Measurements from ENCODE around the gene HMGN2. TPM values are rescaled to one million over a fixed set of nuclear protein-coding genes. Genes with fewer than 3 reads are reported as not detected.

The HMGN2 gene
- total and polyA plus RNA-seq, 10 of the 15 experiments (the other 5 are each of a cell fraction or from before 2014, with no cell fraction given), result 249 to 2,682 (median 694) TPM

DNA sequence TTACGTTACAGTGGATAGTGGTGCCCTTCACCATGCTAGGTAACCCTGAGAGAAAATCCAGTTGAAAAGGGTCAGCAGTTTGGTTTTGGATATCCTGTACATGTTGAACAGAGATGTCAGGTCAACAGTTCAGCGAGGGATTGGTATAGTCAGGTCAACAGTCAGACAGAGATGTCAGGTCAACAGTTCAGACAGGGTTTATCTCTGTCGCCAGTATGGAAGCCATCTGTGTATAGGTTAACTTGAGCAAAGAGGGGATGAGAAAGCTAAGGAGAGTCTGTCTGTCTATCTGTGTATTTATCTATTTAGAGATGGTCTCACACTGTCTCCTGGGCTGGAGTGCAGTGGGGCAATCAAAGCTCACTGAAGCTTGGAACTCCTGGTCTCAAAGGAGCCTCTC is 22.4 kb upstream of the HMGN2 start (continued):
- TF ChIP-seq, protein P1, sequence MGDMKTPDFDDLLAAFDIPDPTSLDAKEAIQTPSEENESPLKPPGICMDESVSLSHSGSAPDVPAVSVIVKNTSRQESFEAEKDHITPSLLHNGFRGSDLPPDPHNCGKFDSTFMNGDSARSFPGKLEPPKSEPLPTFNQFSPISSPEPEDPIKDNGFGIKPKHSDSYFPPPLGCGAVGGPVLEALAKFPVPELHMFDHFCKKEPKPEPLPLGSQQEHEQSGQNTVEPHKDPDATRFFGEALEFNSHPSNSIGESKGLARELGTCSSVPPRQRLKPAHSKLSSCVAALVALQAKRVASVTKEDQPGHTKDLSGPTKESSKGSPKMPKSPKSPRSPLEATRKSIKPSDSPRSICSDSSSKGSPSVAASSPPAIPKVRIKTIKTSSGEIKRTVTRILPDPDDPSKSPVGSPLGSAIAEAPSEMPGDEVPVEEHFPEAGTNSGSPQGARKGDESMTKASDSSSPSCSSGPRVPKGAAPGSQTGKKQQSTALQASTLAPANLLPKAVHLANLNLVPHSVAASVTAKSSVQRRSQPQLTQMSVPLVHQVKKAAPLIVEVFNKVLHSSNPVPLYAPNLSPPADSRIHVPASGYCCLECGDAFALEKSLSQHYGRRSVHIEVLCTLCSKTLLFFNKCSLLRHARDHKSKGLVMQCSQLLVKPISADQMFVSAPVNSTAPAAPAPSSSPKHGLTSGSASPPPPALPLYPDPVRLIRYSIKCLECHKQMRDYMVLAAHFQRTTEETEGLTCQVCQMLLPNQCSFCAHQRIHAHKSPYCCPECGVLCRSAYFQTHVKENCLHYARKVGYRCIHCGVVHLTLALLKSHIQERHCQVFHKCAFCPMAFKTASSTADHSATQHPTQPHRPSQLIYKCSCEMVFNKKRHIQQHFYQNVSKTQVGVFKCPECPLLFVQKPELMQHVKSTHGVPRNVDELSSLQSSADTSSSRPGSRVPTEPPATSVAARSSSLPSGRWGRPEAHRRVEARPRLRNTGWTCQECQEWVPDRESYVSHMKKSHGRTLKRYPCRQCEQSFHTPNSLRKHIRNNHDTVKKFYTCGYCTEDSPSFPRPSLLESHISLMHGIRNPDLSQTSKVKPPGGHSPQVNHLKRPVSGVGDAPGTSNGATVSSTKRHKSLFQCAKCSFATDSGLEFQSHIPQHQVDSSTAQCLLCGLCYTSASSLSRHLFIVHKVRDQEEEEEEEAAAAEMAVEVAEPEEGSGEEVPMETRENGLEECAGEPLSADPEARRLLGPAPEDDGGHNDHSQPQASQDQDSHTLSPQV (IDR thresholded peaks at IDR 0.05), result no peak
- TF ChIP-seq ZNF24 (IDR thresholded peaks at IDR 0.05), result no peak
- no peak for TF ChIP-seq MEF2A (IDR thresholded peaks at IDR 0.05; ENCODE audit: insufficient read depth, low read depth, low read length)
- TF ChIP-seq MXI1 (IDR thresholded peaks at IDR 0.05; ENCODE audit: low read depth, low read length), result no peak
- TF ChIP-seq, protein P2, sequence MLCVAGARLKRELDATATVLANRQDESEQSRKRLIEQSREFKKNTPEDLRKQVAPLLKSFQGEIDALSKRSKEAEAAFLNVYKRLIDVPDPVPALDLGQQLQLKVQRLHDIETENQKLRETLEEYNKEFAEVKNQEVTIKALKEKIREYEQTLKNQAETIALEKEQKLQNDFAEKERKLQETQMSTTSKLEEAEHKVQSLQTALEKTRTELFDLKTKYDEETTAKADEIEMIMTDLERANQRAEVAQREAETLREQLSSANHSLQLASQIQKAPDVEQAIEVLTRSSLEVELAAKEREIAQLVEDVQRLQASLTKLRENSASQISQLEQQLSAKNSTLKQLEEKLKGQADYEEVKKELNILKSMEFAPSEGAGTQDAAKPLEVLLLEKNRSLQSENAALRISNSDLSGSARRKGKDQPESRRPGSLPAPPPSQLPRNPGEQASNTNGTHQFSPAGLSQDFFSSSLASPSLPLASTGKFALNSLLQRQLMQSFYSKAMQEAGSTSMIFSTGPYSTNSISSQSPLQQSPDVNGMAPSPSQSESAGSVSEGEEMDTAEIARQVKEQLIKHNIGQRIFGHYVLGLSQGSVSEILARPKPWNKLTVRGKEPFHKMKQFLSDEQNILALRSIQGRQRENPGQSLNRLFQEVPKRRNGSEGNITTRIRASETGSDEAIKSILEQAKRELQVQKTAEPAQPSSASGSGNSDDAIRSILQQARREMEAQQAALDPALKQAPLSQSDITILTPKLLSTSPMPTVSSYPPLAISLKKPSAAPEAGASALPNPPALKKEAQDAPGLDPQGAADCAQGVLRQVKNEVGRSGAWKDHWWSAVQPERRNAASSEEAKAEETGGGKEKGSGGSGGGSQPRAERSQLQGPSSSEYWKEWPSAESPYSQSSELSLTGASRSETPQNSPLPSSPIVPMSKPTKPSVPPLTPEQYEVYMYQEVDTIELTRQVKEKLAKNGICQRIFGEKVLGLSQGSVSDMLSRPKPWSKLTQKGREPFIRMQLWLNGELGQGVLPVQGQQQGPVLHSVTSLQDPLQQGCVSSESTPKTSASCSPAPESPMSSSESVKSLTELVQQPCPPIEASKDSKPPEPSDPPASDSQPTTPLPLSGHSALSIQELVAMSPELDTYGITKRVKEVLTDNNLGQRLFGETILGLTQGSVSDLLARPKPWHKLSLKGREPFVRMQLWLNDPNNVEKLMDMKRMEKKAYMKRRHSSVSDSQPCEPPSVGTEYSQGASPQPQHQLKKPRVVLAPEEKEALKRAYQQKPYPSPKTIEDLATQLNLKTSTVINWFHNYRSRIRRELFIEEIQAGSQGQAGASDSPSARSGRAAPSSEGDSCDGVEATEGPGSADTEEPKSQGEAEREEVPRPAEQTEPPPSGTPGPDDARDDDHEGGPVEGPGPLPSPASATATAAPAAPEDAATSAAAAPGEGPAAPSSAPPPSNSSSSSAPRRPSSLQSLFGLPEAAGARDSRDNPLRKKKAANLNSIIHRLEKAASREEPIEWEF (IDR thresholded peaks at IDR 0.05; ENCODE audit: insufficient replicate concordance, low read depth, low read length), result no peak
- TF ChIP-seq MTA2 (IDR thresholded peaks at IDR 0.05; ENCODE audit: low read depth), result no peak
- no peak for TF ChIP-seq TCF7 (IDR thresholded peaks at IDR 0.05; ENCODE audit: borderline replicate concordance)
- TF ChIP-seq, protein P3, sequence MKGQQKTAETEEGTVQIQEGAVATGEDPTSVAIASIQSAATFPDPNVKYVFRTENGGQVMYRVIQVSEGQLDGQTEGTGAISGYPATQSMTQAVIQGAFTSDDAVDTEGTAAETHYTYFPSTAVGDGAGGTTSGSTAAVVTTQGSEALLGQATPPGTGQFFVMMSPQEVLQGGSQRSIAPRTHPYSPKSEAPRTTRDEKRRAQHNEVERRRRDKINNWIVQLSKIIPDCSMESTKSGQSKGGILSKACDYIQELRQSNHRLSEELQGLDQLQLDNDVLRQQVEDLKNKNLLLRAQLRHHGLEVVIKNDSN (IDR thresholded peaks at IDR 0.05; ENCODE audit: borderline replicate concordance, extremely low read length, insufficient read depth, low read depth, low read length), result no peak
- TF ChIP-seq SIX5 (IDR thresholded peaks at IDR 0.05; ENCODE audit: low read depth, low read length, severe bottlenecking), result no peak
- no peak for TF ChIP-seq CBX3 (IDR thresholded peaks at IDR 0.05; ENCODE audit: borderline replicate concordance, low read depth)
- no peak for TF ChIP-seq MYB (IDR thresholded peaks at IDR 0.05; ENCODE audit: borderline replicate concordance, low read depth, low read length)
- TF ChIP-seq, protein P4, sequence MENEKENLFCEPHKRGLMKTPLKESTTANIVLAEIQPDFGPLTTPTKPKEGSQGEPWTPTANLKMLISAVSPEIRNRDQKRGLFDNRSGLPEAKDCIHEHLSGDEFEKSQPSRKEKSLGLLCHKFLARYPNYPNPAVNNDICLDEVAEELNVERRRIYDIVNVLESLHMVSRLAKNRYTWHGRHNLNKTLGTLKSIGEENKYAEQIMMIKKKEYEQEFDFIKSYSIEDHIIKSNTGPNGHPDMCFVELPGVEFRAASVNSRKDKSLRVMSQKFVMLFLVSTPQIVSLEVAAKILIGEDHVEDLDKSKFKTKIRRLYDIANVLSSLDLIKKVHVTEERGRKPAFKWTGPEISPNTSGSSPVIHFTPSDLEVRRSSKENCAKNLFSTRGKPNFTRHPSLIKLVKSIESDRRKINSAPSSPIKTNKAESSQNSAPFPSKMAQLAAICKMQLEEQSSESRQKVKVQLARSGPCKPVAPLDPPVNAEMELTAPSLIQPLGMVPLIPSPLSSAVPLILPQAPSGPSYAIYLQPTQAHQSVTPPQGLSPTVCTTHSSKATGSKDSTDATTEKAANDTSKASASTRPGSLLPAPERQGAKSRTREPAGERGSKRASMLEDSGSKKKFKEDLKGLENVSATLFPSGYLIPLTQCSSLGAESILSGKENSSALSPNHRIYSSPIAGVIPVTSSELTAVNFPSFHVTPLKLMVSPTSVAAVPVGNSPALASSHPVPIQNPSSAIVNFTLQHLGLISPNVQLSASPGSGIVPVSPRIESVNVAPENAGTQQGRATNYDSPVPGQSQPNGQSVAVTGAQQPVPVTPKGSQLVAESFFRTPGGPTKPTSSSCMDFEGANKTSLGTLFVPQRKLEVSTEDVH (IDR thresholded peaks at IDR 0.05; ENCODE audit: low read depth, partially characterized antibody), result no peak
- no peak for TF ChIP-seq SUPT20H (IDR thresholded peaks at IDR 0.05; ENCODE audit: borderline replicate concordance, control insufficient read depth, low read depth, low read length)
- no peak for TF ChIP-seq ZNF622 (IDR thresholded peaks at IDR 0.05)
- TF ChIP-seq TCF3 (IDR thresholded peaks at IDR 0.05; ENCODE audit: borderline replicate concordance, insufficient read depth, low read depth, low read length), result no peak
